ENCODE results near the gene IMMP2L. TPM values are rescaled to one million over a fixed set of nuclear protein-coding genes. Genes with fewer than 3 reads are reported as not detected.
"Not testable (repeated sequence)": the region's sequence is repeated elsewhere in the genome, so short reads cannot be mapped to it uniquely, and the experiment has no call there.

The IMMP2L gene
- total RNA-seq, 1 donor: 8.2 TPM

- no peak for TF ChIP-seq CTCF (IDR thresholded peaks at IDR 0.05; ENCODE audit: insufficient read depth, low read depth, low read length)
- DNase-seq (ENCODE audit: low read depth): no peak
- H3K4me3 ChIP-seq (ENCODE audit: low read depth, low read length): no peak overlapping the region
Observed at GRCh38 chr7:110944966-110945644, 617.2 kb downstream of the IMMP2L start.

- TF ChIP-seq CTCF (IDR thresholded peaks at IDR 0.05; ENCODE audit: insufficient read depth, low read depth, low read length): no peak
- DNase-seq (ENCODE audit: low read depth): no peak
- H3K4me3 ChIP-seq (ENCODE audit: low read depth, low read length): no peak overlapping the region
Observed at GRCh38 chr7:110944448-110944847, 617.8 kb downstream of the IMMP2L start.

GRCh38 chr7:110943701-110944345, 618.5 kb downstream of the IMMP2L start:
- no peak overlapping the region for H3K4me3 ChIP-seq (ENCODE audit: low read depth, low read length)
- peak; percentile 61 for DNase-seq (ENCODE audit: low read depth)
- no peak for TF ChIP-seq CTCF (IDR thresholded peaks at IDR 0.05; ENCODE audit: insufficient read depth, low read depth, low read length)

GRCh38 chr7:110941385-110941784, 620.9 kb downstream of the IMMP2L start:
- TF ChIP-seq CTCF (IDR thresholded peaks at IDR 0.05; ENCODE audit: insufficient read depth, low read depth, low read length): no peak
- DNase-seq (ENCODE audit: low read depth): no peak
- H3K4me3 ChIP-seq (ENCODE audit: low read depth, low read length): no peak overlapping the region

- no peak overlapping the region for H3K4me3 ChIP-seq (ENCODE audit: low read depth, low read length)
- no peak for TF ChIP-seq CTCF (IDR thresholded peaks at IDR 0.05; ENCODE audit: insufficient read depth, low read depth, low read length)
- DNase-seq (ENCODE audit: low read depth): no peak
Observed at GRCh38 chr7:110940756-110941155, 621.5 kb downstream of the IMMP2L start.

GRCh38 chr7:110938165-110938564, 624.1 kb downstream of the IMMP2L start:
- DNase-seq (ENCODE audit: low read depth): no peak

GRCh38 chr7:110936665-110937064, 625.6 kb downstream of the IMMP2L start:
- H3K4me3 ChIP-seq (ENCODE audit: low read depth, low read length); DNase-seq (ENCODE audit: low read depth): not testable (repeated sequence)

More at GRCh38 chr7:110938165-110938564, 624.1 kb downstream of the IMMP2L start:
- no peak overlapping the region for H3K4me3 ChIP-seq (ENCODE audit: low read depth, low read length)
- no peak for TF ChIP-seq CTCF (IDR thresholded peaks at IDR 0.05; ENCODE audit: insufficient read depth, low read depth, low read length)

Measured in fibroblast of villous mesenchyme (primary cell).